22Rv1 (cell line): ENCODE measurements around the gene MORN1.

Experiments used
- H3K27ac ChIP-seq: fragments of 450-650 bp; 2 replicates; pipeline ENCODE4 v1.5.1; 2017
- CTCF ChIP-seq: fragments of 450-650 bp; IDR thresholded peaks from 2 replicates; pipeline ENCODE4 v1.5.1; 2017; ENCODE audit warnings: mild to moderate bottlenecking
- ZFX ChIP-seq: fragments of 450-650 bp; IDR thresholded peaks from 2 replicates; pipeline ENCODE4 v1.6.1; 2017; ENCODE audit warnings: antibody characterized with exemption, borderline replicate concordance

MORN1 gene

GRCh38 chr1:2312515-2313301, 78.6 kb downstream of the MORN1 start:
- H3K27ac ChIP-seq: peak overlapping the region; percentile 15; the same call in 1 of the 2 replicates
- TF ChIP-seq ZFX: no peak
- TF ChIP-seq CTCF: no peak

GRCh38 chr1:2312160-2312514, 79.2 kb downstream of the MORN1 start:
- TF ChIP-seq CTCF (no peak), ZFX (no peak)
- H3K27ac ChIP-seq: no peak overlapping the region

GRCh38 chr1:2311184-2312032, 79.9 kb downstream of the MORN1 start:
- TF ChIP-seq ZFX (no peak), CTCF (peak; percentile 34)
- H3K27ac ChIP-seq: no peak overlapping the region; the same call in 1 of the 2 replicates

GRCh38 chr1:2310332-2311183, 80.8 kb downstream of the MORN1 start:
- no peak for TF ChIP-seq ZFX
- TF ChIP-seq CTCF: no peak
- H3K27ac ChIP-seq: no peak overlapping the region

GRCh38 chr1:2308844-2309243, 82.5 kb downstream of the MORN1 start:
- TF ChIP-seq ZFX (no peak), CTCF (no peak)
- H3K27ac ChIP-seq: no peak overlapping the region

- no peak overlapping the region for H3K27ac ChIP-seq
- no peak for TF ChIP-seq CTCF
- no peak for TF ChIP-seq ZFX
These were observed 83.4 kb downstream of the MORN1 start for GRCh38 chr1:2307972-2308371.
